ENCODE results near the gene RACGAP1. TPM values are rescaled to one million over a fixed set of nuclear protein-coding genes. Genes with fewer than 3 reads are reported as not detected.

Gene RACGAP1
- polyA plus RNA-seq, 3 donors, result 3.1 to 5.4 (median 3.6) TPM

DNA sequence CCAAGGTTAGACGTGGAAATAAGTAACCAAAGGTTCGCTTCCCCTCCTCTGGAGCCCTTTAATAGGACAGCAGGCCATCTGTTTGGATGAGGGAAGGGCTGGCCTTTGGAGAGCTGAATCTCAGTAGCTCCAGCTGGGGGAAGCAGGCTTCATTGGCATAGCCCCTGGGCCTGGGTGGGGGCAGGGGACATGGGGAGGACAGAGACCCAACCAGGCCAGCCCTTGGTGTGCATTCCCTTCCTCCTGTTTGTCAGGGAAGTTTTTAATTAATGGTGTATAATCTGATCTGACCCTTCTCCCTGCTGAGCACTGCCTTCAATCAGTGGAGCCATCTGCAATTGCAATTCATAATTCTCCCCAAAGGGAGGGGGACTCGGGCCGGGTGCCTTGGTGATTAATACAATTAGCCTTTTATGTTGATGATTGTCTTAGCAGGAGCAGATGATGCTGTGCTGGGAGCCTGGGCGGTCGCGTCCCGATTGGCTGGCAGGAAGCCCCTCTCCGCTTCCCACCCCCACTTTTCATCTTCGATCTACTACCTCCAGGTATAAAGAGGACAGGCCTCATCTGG is 46.2 kb downstream of the RACGAP1 start:
- no peak overlapping the region for H3K4me2 ChIP-seq (replicated peaks; ENCODE audit: extremely low read depth, low read length, poor library complexity, severe bottlenecking)
- no peaks in the 10 kb centered on the region for H3K27me3 ChIP-seq (ENCODE audit: control insufficient read depth in 2 of 2, insufficient read depth in 2 of 2, low read length in 2 of 2)
- no peaks in the 10 kb centered on the region for H4K20me1 ChIP-seq (ENCODE audit: insufficient read depth, low read length)
- peaks cover 53 to 69% of the 10 kb centered on the region in 2 donors for H3K4me1 ChIP-seq (ENCODE audit: control insufficient read depth in 1 of 2, insufficient read depth in 2 of 2, low read length in 2 of 2)
- no peaks in the 10 kb centered on the region for H3K79me2 ChIP-seq (ENCODE audit: insufficient read depth, low read length)
- Mint-ChIP-seq H3K36me3 (peaks cover 3% of the 10 kb centered on the region in 2 donors), H3K27me3 (ENCODE audit: low read depth in 3 of 3) (peaks cover 1 to 5% (median 1%) of the 10 kb centered on the region in 3 donors), H3K4me1 (peaks cover 71% of the 10 kb centered on the region), H3K4me3 (no peak overlapping the region), H3K27ac (no peak overlapping the region), H3K9me3 (peaks cover 0 to 2% (median 0%) of the 10 kb centered on the region in 7 donors)
- whole genome bisulfite sequencing (ENCODE audit: insufficient coverage), result 70% methylated on average over 2 of the region's 10 CpGs
- TF ChIP-seq, protein P1, sequence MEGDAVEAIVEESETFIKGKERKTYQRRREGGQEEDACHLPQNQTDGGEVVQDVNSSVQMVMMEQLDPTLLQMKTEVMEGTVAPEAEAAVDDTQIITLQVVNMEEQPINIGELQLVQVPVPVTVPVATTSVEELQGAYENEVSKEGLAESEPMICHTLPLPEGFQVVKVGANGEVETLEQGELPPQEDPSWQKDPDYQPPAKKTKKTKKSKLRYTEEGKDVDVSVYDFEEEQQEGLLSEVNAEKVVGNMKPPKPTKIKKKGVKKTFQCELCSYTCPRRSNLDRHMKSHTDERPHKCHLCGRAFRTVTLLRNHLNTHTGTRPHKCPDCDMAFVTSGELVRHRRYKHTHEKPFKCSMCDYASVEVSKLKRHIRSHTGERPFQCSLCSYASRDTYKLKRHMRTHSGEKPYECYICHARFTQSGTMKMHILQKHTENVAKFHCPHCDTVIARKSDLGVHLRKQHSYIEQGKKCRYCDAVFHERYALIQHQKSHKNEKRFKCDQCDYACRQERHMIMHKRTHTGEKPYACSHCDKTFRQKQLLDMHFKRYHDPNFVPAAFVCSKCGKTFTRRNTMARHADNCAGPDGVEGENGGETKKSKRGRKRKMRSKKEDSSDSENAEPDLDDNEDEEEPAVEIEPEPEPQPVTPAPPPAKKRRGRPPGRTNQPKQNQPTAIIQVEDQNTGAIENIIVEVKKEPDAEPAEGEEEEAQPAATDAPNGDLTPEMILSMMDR (IDR thresholded peaks at IDR 0.05), result no peak
- no peaks in the 10 kb centered on the region for H3K9me3 ChIP-seq (replicated peaks in 1 of 2; ENCODE audit: control insufficient read depth in 1 of 2, insufficient read depth in 1 of 2, low read length in 2 of 2)
- no peak overlapping the region for H3K9ac ChIP-seq (ENCODE audit: insufficient read depth, low read length, poor library complexity, severe bottlenecking)
- no peak for DNase-seq
- intact Hi-C loops (cut with micrococcal nuclease), result no loop called here
- no peak overlapping the region for H2AFZ ChIP-seq (ENCODE audit: insufficient read depth, low read depth, low read length, poor library complexity, severe bottlenecking)
- H3K4me3 ChIP-seq (replicated peaks in 1 of 3; ENCODE audit: low read depth in 2 of 3, low read length in 3 of 3), result no peak overlapping the region
- H3K36me3 ChIP-seq (replicated peaks in 1 of 2; ENCODE audit: control insufficient read depth in 1 of 2, insufficient read depth in 2 of 2, low read length in 2 of 2), result no peaks in the 10 kb centered on the region
- no peak overlapping the region for H3K27ac ChIP-seq (ENCODE audit: low read depth in 1 of 2, low read length in 2 of 2)

DNA sequence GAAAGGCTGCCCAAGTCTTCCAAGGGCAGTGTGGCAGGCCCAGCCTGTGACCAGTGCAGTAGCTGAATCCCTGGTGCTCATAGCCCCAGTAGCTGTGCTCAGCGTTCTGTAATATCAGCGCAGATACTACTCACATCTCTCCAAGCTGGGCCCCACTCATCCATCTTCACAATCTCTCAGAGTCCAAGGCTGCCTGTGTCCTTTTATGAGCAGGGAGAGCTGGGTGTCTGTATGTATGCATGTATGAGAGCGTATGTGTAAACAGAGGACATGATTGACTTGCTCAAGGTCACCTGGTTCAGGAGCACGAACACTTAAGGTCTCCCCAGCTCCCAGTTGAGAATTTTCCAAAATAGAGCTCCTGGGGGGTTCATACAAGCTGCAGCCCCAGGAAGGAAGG is 47.2 kb downstream of the RACGAP1 start:
- intact Hi-C loops (cut with micrococcal nuclease), result no loop called here

More for the DNA sequence above, 47.2 kb downstream of the RACGAP1 start:
- peaks cover 3% of the 10 kb centered on the region in 2 donors for H3K36me3 Mint-ChIP-seq
- peaks cover 1 to 8% (median 3%) of the 10 kb centered on the region in 3 donors for H3K27me3 Mint-ChIP-seq (ENCODE audit: low read depth in 3 of 3)
- H3K9me3 Mint-ChIP-seq, result peaks cover 0 to 2% (median 0%) of the 10 kb centered on the region in 7 donors
- no peaks in the 10 kb centered on the region for H3K79me2 ChIP-seq (ENCODE audit: insufficient read depth, low read length)
- H3K9ac ChIP-seq (ENCODE audit: insufficient read depth, low read length, poor library complexity, severe bottlenecking), result no peak overlapping the region
- H3K27ac ChIP-seq (ENCODE audit: low read depth in 1 of 2, low read length in 2 of 2), result no peak overlapping the region
- H3K4me1 Mint-ChIP-seq, result peaks cover 67% of the 10 kb centered on the region
- no peak overlapping the region for H3K4me2 ChIP-seq (replicated peaks; ENCODE audit: extremely low read depth, low read length, poor library complexity, severe bottlenecking)
- no peaks in the 10 kb centered on the region for H3K9me3 ChIP-seq (replicated peaks in 1 of 2; ENCODE audit: control insufficient read depth in 1 of 2, insufficient read depth in 1 of 2, low read length in 2 of 2)
- no peaks in the 10 kb centered on the region for H3K36me3 ChIP-seq (replicated peaks in 1 of 2; ENCODE audit: control insufficient read depth in 1 of 2, insufficient read depth in 2 of 2, low read length in 2 of 2)
- no peak overlapping the region for H3K4me3 Mint-ChIP-seq
- no peak overlapping the region for H3K27ac Mint-ChIP-seq
- WGBS (ENCODE audit: insufficient coverage), result 100% methylated on average over 1 of the region's 4 CpGs
- DNase-seq, result no peak
- TF ChIP-seq, protein P1 (IDR thresholded peaks at IDR 0.05), result no peak
- H2AFZ ChIP-seq (ENCODE audit: insufficient read depth, low read depth, low read length, poor library complexity, severe bottlenecking), result no peak overlapping the region
- H3K4me3 ChIP-seq (replicated peaks in 1 of 3; ENCODE audit: low read depth in 2 of 3, low read length in 3 of 3), result no peak overlapping the region
- no peaks in the 10 kb centered on the region for H3K27me3 ChIP-seq (ENCODE audit: control insufficient read depth in 2 of 2, insufficient read depth in 2 of 2, low read length in 2 of 2)
- H4K20me1 ChIP-seq (ENCODE audit: insufficient read depth, low read length), result no peaks in the 10 kb centered on the region
- peaks cover 43 to 61% of the 10 kb centered on the region in 2 donors for H3K4me1 ChIP-seq (ENCODE audit: control insufficient read depth in 1 of 2, insufficient read depth in 2 of 2, low read length in 2 of 2)

Data from CD14-positive monocyte (primary cell).